ENCODE results near the gene CRYBA4.

DNA sequence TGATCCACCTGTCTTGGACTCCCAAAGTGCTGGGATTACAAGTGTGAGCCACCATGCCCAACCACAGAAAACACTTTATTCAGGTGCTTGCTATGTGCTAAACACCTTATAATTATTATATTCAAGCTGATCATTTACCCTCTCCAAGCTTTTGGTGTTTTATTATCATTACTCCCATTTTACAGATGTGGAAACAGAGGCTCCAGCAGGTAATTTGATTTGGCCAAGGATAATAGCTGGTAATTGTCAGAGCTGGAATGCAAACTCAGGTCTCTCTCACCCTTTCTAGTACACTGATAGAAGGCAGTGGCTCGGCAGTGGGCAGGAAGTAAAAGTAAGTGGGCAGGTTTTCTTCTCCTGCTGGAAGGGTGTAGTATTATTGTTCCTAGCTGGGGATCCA lies 28.0 kb upstream of the CRYBA4 start:
- TF ChIP-seq, protein P1, sequence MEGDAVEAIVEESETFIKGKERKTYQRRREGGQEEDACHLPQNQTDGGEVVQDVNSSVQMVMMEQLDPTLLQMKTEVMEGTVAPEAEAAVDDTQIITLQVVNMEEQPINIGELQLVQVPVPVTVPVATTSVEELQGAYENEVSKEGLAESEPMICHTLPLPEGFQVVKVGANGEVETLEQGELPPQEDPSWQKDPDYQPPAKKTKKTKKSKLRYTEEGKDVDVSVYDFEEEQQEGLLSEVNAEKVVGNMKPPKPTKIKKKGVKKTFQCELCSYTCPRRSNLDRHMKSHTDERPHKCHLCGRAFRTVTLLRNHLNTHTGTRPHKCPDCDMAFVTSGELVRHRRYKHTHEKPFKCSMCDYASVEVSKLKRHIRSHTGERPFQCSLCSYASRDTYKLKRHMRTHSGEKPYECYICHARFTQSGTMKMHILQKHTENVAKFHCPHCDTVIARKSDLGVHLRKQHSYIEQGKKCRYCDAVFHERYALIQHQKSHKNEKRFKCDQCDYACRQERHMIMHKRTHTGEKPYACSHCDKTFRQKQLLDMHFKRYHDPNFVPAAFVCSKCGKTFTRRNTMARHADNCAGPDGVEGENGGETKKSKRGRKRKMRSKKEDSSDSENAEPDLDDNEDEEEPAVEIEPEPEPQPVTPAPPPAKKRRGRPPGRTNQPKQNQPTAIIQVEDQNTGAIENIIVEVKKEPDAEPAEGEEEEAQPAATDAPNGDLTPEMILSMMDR (IDR thresholded peaks at IDR 0.05): no peak
- TF ChIP-seq POLR2A (IDR thresholded peaks at IDR 0.05): no peak
- no peak for TF ChIP-seq POLR2AphosphoS5 (IDR thresholded peaks at IDR 0.05)
